Thyroid gland (tissue), 4 donors: Measurements from ENCODE around the gene ACACB. TPM values are rescaled to one million over a fixed set of nuclear protein-coding genes. Genes with fewer than 3 reads are reported as not detected.

Experiments used
- DNase-seq, 2 donors: peaks; one replicate each; pipeline ENCODE4 v3.0.0-alpha.2; 2019
- H3K27ac ChIP-seq, 3 donors: fragments of 200-600 bp; sonication (generic); 1 replicate in 2 of 3; 2 replicates in 1 of 3; pipeline ENCODE4 v1.5.1; 2016 to 2019; ENCODE audit warnings: mild to moderate bottlenecking in 1 of 3, moderate library complexity in 1 of 3
- H3K27me3 ChIP-seq: fragments of 200-600 bp; sonication (generic); one replicate; pipeline ENCODE4 v1.5.1; 2019
- H3K36me3 ChIP-seq, 2 donors: fragments of 200-600 bp; sonication (generic); one replicate each; pipeline ENCODE4 v1.5.1; 2016 to 2019
- H3K4me1 ChIP-seq, 2 donors: fragments of 200-600 bp; sonication (generic); one replicate each; pipeline ENCODE4 v1.5.1; 2017 to 2019
- H3K4me3 ChIP-seq, 3 donors: fragments of 200-600 bp; sonication (generic); replicated peaks in 1 of 3; 1 replicate in 2 of 3; 2 replicates in 1 of 3; pipeline ENCODE4 v1.5.1; 2016; ENCODE audit warnings: mild to moderate bottlenecking in 1 of 3
- H3K9me3 ChIP-seq: fragments of 200-600 bp; sonication (generic); one replicate; pipeline ENCODE4 v1.5.1; 2017
- CTCF ChIP-seq, 6 experiments: fragments of 200-600 bp in 3 of 6; fragments of 450-650 bp in 3 of 6; sonication (generic) in 3 of 6; IDR thresholded peaks; one replicate each; pipeline ENCODE4 v1.5.1; 2016 to 2019; ENCODE audit warnings: antibody characterized with exemption in 6 of 6, mild to moderate bottlenecking in 2 of 6, inconsistent platforms in 1 of 6, moderate library complexity in 1 of 6
- POLR2A ChIP-seq, 2 donors: fragments of 450-650 bp; IDR thresholded peaks; one replicate each; pipeline ENCODE4 v1.6.1; 2017; ENCODE audit warnings: antibody characterized with exemption in 2 of 2, mild to moderate bottlenecking in 2 of 2, moderate library complexity in 1 of 2
- WGBS, 2 donors: methylation state at CpG; one replicate each; pipeline ENCODE4 v1.1.5; 2017; 5-methylcytosine and 5-hydroxymethylcytosine counted together
- intact Hi-C: fragments of 100-400 bp; cut with DNase I; formaldehyde crosslinking; loops from one replicate; pipeline ENCODE4 v1.15.1; 2023
- total RNA-seq, 4 donors: library from RNA; depleted of rRNA; stranded (reverse); fragments of >200 nt; gene quantifications; one replicate each; pipeline ENCODE4 v1.2.3, GENCODE V29; 2016

ACACB gene
- total RNA-seq, 4 donors from 2014 or later, result 115 to 178 (median 140) TPM

GRCh38 chr12:109130297-109131153, 14.1 kb downstream of the ACACB start:
- H3K4me3 ChIP-seq, result no peak overlapping the region
- no peaks in the 10 kb centered on the region for H3K27me3 ChIP-seq
- H3K4me1 ChIP-seq, result peaks cover 33 to 51% of the 10 kb centered on the region in 2 donors
- TF ChIP-seq CTCF (IDR thresholded peaks at IDR 0.05) (no peak), POLR2A (IDR thresholded peaks at IDR 0.05) (no peak)
- intact Hi-C loops, result no loop called here
- no peaks in the 10 kb centered on the region for H3K36me3 ChIP-seq
- DNase-seq, result no peak
- H3K27ac ChIP-seq, result peak overlapping the region; percentile 72 to 86 (median 80)
- WGBS, 2 donors, result 78 to 80% methylated on average over 14 to 15 of the region's 15 CpGs
- no peaks in the 10 kb centered on the region for H3K9me3 ChIP-seq

- H3K27ac ChIP-seq, result peak overlapping the region; percentile 80 to 86 (median 82)
- peak; percentile 97 to 98 for DNase-seq
- no peaks in the 10 kb centered on the region for H3K27me3 ChIP-seq
- WGBS, 2 donors, result 47 to 55% methylated on average over 24 of the region's 24 CpGs
- peaks cover 33 to 52% of the 10 kb centered on the region in 2 donors for H3K4me1 ChIP-seq
- H3K9me3 ChIP-seq, result no peaks in the 10 kb centered on the region
- H3K4me3 ChIP-seq, result no peak overlapping the region
- intact Hi-C loops, result no loop called here
- TF ChIP-seq POLR2A (IDR thresholded peaks at IDR 0.05), result peak in 1 of 2 donors; percentile 69
- TF ChIP-seq CTCF (IDR thresholded peaks at IDR 0.05), result no peak
- no peaks in the 10 kb centered on the region for H3K36me3 ChIP-seq
Observed at GRCh38 chr12:109131154-109132050, 15.0 kb downstream of the ACACB start.

- intact Hi-C loops, result no loop called here
- no peaks in the 10 kb centered on the region for H3K9me3 ChIP-seq
- H3K4me1 ChIP-seq, result peaks cover 50 to 64% of the 10 kb centered on the region in 2 donors
- no peaks in the 10 kb centered on the region for H3K36me3 ChIP-seq
- H3K27me3 ChIP-seq, result no peaks in the 10 kb centered on the region
- H3K27ac ChIP-seq, result peak overlapping the region; percentile 1 to 64 (median 22)
- TF ChIP-seq POLR2A (IDR thresholded peaks at IDR 0.05) (no peak), CTCF (IDR thresholded peaks at IDR 0.05) (peak in 4 of 6 experiments; percentile 17 to 46 (median 34))
- no peak overlapping the region for H3K4me3 ChIP-seq
- WGBS, 2 donors, result 49 to 59% methylated on average over 6 of the region's 6 CpGs
- peak; percentile 30 to 50 for DNase-seq
Observed at GRCh38 chr12:109134186-109134917, 18.0 kb downstream of the ACACB start.

- 77 to 92% methylated on average over 2 of the region's 2 CpGs for WGBS, 2 donors
- Histone ChIP-seq H3K27ac (peak overlapping the region; percentile 52 to 75 (median 63)), H3K4me1 (peaks cover 34 to 39% of the 10 kb centered on the region in 2 donors)
Observed at GRCh38 chr12:109137055-109137454, 20.7 kb downstream of the ACACB start.

More at GRCh38 chr12:109137055-109137454, 20.7 kb downstream of the ACACB start:
- Histone ChIP-seq H3K36me3 (peaks cover 4 to 6% of the 10 kb centered on the region in 2 donors), H3K27me3 (no peaks in the 10 kb centered on the region), H3K4me3 (no peak overlapping the region), H3K9me3 (no peaks in the 10 kb centered on the region)
- DNase-seq, result no peak
- intact Hi-C loops, result no loop called here
- no peak for TF ChIP-seq CTCF (IDR thresholded peaks at IDR 0.05)
- no peak for TF ChIP-seq POLR2A (IDR thresholded peaks at IDR 0.05)
